ENCODE measurements around the gene ALG12.

Gene ALG12

GRCh38 chr22:49955581-49956417 lies 37.6 kb upstream of the ALG12 start:
- no peaks in the 10 kb centered on the region for H3K9me2 ChIP-seq (ENCODE audit: low read depth, low read length)
- H3K27ac ChIP-seq (ENCODE audit: low read depth, low read length, poor library complexity, severe bottlenecking): no peak overlapping the region
- no peak overlapping the region for H2AFZ ChIP-seq (ENCODE audit: low read length)
- no peaks in the 10 kb centered on the region for H3K79me2 ChIP-seq (ENCODE audit: insufficient read depth, low read length)
- no peaks in the 10 kb centered on the region for H3K9me3 ChIP-seq (ENCODE audit: low read length)
- TF ChIP-seq CTCF (IDR thresholded peaks at IDR 0.05; ENCODE audit: low read length) (no peak), EZH2 (IDR thresholded peaks at IDR 0.05; ENCODE audit: borderline replicate concordance, low read length) (no peak)
- H3K9ac ChIP-seq (ENCODE audit: low read length): no peak overlapping the region
- no peaks in the 10 kb centered on the region for H4K20me1 ChIP-seq (ENCODE audit: insufficient read depth, low read length)
- no peaks in the 10 kb centered on the region for H3F3A ChIP-seq (ENCODE audit: insufficient read depth, low read length)
- H3K4me2 ChIP-seq (ENCODE audit: low read length): no peak overlapping the region
- H3K27me3 ChIP-seq (ENCODE audit: insufficient read depth, low read length): 0 out of 2 replicates have a peak, but pooled peaks cover 6% of the 10 kb centered on the region
- H3K4me3 ChIP-seq (ENCODE audit: low read depth, low read length, poor library complexity, severe bottlenecking): no peak overlapping the region
- H3K4me1 ChIP-seq (ENCODE audit: insufficient read depth, low read length, severe bottlenecking): peaks cover 9% of the 10 kb centered on the region
- H3K36me3 ChIP-seq (ENCODE audit: insufficient read depth, low read length): no peaks in the 10 kb centered on the region

- Histone ChIP-seq H3K9me2 (ENCODE audit: low read depth, low read length) (no peaks in the 10 kb centered on the region), H3K27ac (ENCODE audit: low read depth, low read length, poor library complexity, severe bottlenecking) (no peak overlapping the region), H4K20me1 (ENCODE audit: insufficient read depth, low read length) (no peaks in the 10 kb centered on the region), H3K4me1 (ENCODE audit: insufficient read depth, low read length, severe bottlenecking) (peaks cover 8% of the 10 kb centered on the region), H3K36me3 (ENCODE audit: insufficient read depth, low read length) (no peaks in the 10 kb centered on the region), H2AFZ (ENCODE audit: low read length) (no peak overlapping the region), H3K27me3 (ENCODE audit: insufficient read depth, low read length) (0 out of 2 replicates have a peak, but pooled peaks cover 6% of the 10 kb centered on the region), H3K9me3 (ENCODE audit: low read length) (no peaks in the 10 kb centered on the region), H3K4me3 (ENCODE audit: low read depth, low read length, poor library complexity, severe bottlenecking) (no peak overlapping the region), H3K79me2 (ENCODE audit: insufficient read depth, low read length) (no peaks in the 10 kb centered on the region), H3F3A (ENCODE audit: insufficient read depth, low read length) (no peaks in the 10 kb centered on the region), H3K4me2 (ENCODE audit: low read length) (no peak overlapping the region), H3K9ac (ENCODE audit: low read length) (no peak overlapping the region)
- no peak for TF ChIP-seq CTCF (IDR thresholded peaks at IDR 0.05; ENCODE audit: low read length)
- TF ChIP-seq EZH2 (IDR thresholded peaks at IDR 0.05; ENCODE audit: borderline replicate concordance, low read length): no peak
These were observed 36.8 kb upstream of the ALG12 start for GRCh38 chr22:49954991-49955580.

- no peaks in the 10 kb centered on the region for H3K79me2 ChIP-seq (ENCODE audit: insufficient read depth, low read length)
- no peak for TF ChIP-seq CTCF (IDR thresholded peaks at IDR 0.05; ENCODE audit: low read length)
- TF ChIP-seq EZH2 (IDR thresholded peaks at IDR 0.05; ENCODE audit: borderline replicate concordance, low read length): no peak
- H4K20me1 ChIP-seq (ENCODE audit: insufficient read depth, low read length): no peaks in the 10 kb centered on the region
- no peaks in the 10 kb centered on the region for H3K9me3 ChIP-seq (ENCODE audit: low read length)
- H3K9ac ChIP-seq (ENCODE audit: low read length): no peak overlapping the region
- H3K27ac ChIP-seq (ENCODE audit: low read depth, low read length, poor library complexity, severe bottlenecking): no peak overlapping the region
- no peak overlapping the region for H2AFZ ChIP-seq (ENCODE audit: low read length)
- H3K4me2 ChIP-seq (ENCODE audit: low read length): no peak overlapping the region
- 0 out of 2 replicates have a peak, but pooled peaks cover 6% of the 10 kb centered on the region for H3K27me3 ChIP-seq (ENCODE audit: insufficient read depth, low read length)
- H3F3A ChIP-seq (ENCODE audit: insufficient read depth, low read length): no peaks in the 10 kb centered on the region
- no peaks in the 10 kb centered on the region for H3K36me3 ChIP-seq (ENCODE audit: insufficient read depth, low read length)
- peaks cover 1% of the 10 kb centered on the region for H3K4me1 ChIP-seq (ENCODE audit: insufficient read depth, low read length, severe bottlenecking)
- no peaks in the 10 kb centered on the region for H3K9me2 ChIP-seq (ENCODE audit: low read depth, low read length)
- no peak overlapping the region for H3K4me3 ChIP-seq (ENCODE audit: low read depth, low read length, poor library complexity, severe bottlenecking)
These were observed 36.1 kb upstream of the ALG12 start for GRCh38 chr22:49954354-49954753.
